NCI-H2029 treated with DMSO at 0.1 percent for 48 hours (cell line): ENCODE measurements around the gene BIRC7.
A peak's percentile ranks its signal among the peaks of the same experiment; 100 is the strongest.
"Not testable (repeated sequence)": the region's sequence is repeated elsewhere in the genome, so short reads cannot be mapped to it uniquely, and the experiment has no call there.

Source experiments
- DNase-seq: peaks from one replicate; lab custom pipeline; 2025; lab: John Stamatoyannopoulos, UW

BIRC7 gene

DNA sequence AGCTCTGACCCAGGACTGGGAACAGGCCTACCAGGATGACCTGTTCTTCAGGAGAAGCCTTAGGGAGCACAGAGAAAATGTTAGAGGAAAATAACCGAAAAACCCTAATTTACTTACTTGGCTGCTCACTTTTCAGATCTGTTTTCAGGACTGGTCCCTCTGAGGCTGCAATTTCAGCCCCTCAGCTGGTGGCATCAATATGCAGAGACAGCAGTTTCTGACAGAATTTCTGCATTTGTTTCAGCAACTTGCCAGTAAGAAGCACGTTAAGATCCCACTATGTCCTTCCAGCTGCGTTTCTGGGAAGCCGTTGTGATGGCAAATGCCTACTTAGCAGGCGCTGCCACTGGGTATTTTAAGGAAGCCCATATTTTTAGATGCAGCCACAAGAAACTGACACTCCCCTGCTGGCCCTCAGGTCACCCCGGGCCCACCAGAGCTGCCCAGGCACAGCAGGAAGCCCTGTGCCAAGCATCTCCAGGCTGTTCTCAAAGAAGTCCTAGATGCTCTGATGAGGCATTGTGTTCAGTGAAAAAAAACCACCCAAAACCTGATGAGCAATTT lies 27.3 kb upstream of the BIRC7 start:
- DNase-seq, result no peak

DNA sequence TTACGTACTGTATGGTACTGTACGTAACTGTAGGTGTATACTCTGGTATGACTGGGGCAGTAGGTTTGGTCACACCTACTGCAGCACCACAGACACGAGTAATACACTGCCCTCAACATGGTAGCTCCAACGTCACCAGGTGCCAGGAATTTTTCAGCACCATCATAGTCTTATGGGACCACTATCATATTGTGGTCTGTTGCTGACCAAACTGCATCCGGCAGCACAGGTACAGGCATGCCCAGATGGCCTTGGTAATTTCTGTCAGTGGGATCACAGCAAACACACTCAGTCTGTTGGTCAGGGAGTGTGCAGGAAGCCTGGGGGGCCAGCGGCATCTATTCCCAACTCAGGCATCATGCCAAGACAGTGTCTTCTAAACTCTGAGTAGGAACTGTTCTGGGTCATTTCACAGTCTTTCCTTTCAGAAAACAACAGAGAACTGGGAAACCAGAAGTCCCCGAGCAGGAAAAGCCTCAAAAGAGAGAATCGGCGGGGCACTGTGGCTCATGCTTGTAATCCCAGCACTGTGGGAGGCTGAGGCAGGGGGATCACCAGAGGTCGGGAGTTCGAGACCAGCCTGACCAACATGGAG lies 25.6 kb upstream of the BIRC7 start:
- no peak for DNase-seq

DNA sequence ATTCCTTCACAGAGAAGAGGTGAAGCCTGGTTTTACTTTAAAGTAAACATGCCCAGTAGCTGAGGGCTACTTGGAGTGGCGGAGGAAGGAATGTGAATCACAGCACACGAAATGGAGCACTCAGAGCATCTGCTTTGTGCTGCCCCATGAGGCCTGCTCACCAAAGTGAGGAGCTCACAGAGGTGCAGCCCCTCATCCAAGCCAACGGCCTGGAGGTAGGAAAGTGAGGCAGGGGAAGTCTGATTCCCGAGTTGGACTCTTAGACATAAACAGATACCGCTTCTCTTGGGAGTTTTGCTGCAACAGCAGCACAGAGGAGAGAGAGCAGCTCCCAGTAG lies 23.3 kb upstream of the BIRC7 start:
- DNase-seq, result no peak

DNA sequence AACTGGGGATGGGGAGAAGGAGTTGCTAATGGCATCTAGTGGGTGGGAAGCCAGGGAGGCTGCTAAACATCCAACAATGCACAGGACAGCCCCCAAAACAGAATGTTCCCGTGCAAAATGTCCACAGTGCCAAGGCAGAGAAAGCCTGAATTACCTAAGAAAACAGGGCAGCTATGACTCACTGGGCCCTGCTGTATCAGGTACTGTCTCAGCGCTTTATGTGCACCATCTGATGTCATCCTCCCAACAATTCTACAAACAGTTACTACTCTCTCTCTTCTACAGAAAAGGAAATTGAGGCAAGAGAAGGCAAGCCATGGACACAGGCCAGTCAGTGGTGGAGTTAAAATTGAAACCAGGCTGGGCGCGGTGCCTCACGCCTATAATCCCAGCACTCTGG lies 22.9 kb upstream of the BIRC7 start:
- no peak for DNase-seq

DNA sequence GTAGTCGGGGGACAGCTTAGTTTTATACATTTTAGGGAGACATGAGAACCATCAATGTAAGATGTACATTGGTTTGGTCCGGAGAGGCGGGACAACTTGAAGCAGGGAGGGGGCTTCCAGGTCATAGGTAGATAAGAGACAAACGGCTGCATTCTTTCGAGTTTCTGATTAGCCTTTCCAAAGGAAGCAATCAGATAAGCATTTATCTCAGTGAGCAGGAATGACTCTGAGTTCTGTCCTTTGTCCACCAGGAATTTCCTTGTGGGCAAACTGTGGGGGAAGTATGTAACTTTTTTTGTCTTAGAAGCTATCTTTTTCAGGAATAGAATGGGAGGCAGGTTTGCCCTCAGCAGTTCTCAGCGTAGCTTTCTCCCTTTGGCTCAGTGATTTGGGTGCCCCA lies 21.2 kb upstream of the BIRC7 start:
- DNase-seq, result no peak

DNA sequence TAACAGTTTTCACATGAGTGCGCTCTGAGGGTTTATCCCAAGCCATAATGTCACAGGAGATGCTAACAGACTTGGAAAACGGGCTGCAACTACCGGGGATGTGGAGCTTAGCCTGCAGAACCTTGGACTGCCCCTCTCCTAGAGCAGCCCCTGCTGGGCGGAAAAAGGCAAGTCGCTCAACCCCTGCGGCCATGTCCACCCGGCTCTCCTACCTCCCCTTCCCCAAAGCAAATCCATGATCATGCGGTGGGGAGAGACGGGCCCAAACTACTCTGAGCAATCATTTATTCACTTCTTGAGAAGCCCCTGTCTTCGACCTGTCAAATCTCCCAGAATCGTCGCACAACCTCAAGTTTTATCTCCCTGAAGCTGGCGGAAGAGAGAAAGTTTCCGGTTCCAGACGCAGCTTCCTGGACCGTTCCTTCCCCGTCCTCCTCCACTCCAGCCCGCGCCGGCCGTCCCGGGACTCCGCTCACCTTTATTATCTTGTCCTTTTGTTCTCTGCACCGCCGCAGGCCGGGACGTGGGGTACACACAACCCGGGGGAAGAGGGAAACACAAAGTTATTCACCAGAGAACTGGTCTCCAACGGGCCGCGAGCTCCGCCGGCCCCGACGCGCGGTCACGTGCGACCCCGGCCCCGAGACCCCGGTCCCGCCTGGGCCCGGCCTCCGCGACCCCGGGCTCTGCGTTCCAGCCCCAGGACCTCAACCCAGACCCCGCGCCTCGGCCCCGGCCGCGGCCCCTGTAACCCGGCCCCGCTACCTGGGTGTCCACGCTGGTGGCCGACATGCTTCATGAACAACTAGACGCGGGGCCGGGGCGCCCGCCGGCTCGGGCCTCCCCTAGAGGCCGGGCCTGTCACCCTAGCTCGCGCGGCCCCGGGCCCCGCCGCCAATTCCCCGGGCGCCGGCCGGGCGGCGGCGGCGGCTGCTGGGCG lies 20.3 kb upstream of the BIRC7 start:
- peak; percentile 6 for DNase-seq

DNA sequence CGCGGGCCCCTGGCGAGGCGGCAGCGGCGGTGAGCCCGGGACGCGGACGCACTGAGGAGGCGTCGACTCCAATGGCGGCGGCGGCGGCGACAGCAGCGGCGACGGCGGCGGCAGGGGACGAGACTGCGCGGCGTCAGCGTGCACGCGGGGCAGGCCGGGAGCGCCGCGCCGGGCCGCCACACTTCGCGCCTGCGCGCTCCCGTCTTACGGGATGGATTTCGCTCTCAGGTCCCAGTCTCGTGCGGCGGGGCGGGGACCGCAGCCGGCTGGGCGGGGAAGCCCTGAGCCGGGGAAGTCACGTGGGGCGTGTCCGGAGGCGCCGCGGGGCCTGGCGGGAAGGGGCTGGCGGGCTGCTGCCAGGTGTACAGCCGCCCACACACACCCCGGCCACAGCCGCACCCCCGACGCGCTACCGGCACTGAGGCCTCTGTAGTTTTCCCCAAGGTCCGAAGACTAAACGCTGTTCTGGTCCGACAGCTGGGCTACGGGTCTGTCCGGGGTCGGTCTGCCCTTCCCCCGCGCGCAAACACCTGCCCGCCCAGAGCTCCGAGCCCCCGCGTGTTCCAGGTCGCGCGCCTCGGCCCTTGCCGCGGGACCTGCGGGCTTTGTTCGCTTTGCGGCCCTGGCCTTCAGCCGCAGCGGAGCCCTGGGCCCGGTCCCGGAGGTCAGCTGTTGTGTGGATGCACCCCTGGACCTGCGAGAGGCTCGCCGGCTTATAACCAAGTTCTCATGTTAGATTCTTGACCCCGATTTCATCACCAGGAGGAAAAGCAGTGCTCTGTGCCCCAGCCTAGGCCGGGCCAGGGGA lies 19.5 kb upstream of the BIRC7 start, which contains the start of gene YTHDF1:
Gene YTHDF1 (minus strand): TSS at position 91 of the 808 bp plus-strand sequence. CDS start 239 bp downstream, outside the sequence.
- peak; percentile 76 for DNase-seq

DNA sequence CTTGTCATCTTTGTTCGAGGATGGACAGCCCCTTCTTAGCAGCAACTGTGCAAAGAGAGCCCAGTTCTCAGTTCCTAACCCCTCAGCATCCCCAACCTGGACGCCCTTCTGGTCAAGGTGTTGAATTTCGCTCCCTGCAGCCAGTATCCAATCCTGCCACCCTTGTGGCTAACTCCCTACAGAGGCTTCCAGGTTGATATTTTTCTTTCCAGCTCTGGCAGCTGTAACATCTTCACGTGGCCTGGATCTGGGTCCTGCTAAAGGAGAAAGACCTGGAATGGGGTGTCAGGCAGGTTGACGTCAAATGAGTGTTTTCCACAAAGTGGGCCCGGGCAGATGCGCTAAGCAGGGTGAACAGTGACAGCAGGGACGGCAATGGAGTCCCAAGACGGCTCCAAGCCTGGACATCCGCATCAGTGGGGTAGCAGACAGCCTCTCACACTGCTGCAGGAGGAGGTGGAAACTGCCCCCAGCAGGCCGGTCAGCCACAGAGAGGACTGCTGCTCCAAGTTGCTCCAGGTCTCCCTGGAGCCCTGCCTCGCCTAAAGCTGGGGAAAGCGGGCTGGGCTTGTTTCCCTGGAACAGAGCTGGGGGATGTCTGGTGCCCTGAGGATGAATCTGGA lies 18.7 kb upstream of the BIRC7 start:
- DNase-seq, result no peak

DNA sequence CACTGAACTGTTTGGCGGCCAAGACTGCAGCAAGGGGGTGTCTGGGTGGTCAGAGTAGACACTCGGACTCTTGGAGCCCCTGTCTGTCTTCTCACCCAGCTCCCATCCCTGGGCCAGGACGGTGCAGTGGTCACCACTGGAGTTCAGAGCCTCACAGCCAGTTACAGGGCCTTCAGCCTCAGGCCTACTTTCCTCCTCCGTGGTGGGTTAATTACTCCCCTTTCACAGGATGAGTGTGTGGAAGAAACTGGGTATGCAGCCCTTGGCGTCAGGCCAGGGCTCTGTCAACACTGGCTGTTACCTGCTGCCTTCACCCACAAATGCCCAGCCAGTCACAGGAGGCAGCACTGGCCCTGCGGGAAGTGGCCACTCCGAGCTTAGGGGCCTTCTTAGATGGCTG lies 18.0 kb upstream of the BIRC7 start:
- no peak for DNase-seq

DNA sequence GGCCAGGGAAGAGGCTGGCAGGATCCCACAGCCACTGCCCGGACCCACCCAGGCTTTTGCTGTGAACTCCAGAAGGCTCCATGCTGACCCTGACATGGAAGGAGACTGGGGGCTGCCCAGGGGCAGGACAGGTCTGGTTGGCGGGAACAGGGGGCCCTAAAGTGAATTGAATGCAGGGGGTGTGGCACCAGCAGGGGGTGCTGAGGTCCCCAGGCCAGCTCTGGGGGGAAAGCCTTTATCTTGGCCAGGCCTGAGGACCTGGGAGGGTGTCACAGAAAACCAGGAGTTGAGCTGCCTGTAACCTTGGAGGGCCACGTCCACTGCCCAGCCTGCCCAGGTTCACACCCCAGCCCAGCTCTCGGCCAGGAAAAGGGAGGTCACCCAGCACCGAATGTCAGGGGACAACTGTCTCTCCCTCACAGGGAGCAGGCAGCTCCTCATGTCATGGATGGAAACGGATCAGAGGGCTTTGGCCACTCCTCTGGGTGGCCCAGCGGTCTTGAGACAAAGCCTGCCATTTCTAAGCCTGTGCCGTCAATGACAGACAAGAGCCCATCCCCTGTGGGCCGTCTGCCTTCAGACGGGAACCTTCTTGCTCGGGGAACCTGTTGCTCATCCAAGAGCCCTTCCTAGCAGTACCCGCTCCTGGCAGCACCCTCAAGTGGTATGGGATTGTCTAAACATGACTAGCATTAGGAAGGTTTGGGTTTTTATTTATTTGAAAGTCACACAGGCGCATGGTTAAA lies 16.8 kb upstream of the BIRC7 start:
- DNase-seq, result no peak

DNA sequence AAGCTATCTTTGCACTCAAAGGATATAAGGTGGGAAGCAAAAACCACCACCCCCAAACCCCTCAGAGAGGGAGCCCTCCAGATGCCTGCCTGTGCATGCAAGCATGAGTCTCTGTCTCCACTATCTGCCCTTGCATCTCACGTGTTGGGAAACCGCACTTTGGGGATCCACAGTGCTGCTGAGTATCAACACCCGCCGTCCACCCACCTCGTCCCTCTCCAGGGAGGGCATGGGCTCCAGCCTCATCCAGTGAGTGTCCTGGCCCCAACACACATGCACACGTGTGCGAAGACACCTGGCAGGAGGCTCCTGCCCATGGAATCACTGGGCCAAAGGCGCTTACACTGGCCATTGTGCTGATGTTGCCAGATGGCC lies 16.3 kb upstream of the BIRC7 start:
- DNase-seq, result no peak

DNA sequence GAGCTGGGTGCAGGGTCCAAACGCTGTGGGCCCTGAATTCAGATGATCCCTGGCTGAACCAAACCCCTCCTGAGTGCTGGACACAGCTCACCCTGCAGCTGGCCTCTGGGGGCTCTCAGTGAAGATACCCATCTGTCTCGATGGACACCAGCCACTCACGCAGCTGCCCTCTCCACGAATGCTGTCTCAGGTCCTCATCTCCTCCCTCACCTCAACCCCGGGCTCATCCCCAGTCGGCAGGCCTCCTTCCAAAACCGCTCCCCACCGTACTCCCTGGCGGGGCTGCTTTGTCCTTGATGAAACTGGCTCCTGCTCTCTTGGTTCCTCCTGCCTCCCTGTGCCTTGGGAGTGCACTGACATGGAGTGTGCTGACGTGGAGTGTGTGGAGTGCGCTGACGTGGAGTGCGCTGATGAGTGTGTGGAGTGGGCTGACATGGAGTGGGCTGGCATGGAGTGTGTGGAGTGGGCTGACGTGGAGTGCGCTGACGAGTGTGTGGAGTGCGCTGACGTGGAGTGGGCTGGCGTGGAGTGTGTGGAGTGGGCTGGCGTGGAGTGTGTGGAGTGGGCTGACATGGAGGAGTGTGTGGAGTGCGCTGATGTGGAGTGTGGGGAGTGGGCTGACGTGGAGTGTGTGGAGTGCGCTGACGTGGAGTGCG lies 15.7 kb upstream of the BIRC7 start:
- no peak for DNase-seq

DNA sequence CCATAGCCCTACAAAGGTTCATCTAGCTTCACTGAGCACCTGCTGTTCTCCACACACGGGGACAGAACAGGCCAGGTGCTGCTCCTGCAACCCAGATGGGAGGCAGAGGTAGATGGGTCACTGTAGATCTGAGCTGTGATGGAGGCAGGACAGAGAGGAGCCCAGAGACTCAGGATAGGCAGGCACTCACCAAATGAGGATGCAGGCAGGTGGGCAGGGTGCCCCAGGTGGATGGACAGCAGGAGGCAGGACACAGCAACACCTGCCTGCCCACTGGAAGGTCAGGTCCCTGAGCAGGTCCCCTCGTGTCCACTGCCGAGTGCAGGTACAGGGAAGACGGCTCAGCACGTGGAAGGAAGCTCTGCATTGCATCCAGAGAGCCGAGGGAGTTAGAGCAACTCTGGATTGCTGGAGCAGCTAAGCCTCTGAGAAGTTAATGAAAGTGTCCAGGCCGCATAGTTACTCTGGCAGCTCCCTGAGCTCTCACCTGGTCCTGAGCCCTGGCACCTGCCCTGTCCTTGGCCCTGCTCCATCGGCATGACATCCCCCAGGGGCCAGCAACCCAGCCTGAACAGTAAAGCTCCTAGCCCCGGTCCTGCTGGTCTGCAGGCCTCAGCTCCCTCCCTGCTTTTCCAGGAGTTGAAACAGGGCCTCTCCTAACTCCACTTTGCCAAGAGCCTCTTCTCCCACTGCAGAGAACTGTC lies 14.9 kb upstream of the BIRC7 start:
- DNase-seq, result no peak

DNA sequence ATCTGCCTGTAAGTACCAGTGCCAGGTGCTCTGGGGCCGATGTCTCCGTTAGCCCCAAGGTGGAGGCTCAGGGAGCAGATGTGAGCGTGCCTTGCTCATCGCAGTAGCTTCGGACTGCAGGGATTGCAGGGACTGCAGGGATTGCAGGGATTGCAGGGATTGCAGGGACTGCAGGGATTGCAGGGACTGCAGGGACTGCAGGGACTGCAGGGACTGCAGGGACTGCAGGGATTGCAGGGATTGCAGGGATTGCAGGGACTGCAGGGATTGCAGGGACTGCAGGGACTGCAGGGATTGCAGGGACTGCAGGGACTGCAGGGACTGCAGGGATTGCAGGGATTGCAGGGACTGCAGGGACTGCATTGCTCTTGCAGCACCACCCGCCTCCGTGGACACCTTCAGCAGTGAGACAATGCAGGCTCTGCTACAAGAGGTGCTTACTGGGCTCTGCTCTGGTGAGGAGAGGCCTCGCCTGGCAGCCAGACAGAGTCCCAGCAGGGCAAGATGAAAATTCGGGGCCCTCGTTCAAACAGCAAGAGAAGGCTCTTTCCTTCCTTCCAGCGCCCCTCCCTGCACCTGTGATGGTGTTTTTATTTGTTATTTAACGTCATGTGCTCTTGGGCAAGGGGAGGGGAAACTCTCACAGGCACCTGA lies 14.2 kb upstream of the BIRC7 start:
- DNase-seq, result not testable (repeated sequence)

DNA sequence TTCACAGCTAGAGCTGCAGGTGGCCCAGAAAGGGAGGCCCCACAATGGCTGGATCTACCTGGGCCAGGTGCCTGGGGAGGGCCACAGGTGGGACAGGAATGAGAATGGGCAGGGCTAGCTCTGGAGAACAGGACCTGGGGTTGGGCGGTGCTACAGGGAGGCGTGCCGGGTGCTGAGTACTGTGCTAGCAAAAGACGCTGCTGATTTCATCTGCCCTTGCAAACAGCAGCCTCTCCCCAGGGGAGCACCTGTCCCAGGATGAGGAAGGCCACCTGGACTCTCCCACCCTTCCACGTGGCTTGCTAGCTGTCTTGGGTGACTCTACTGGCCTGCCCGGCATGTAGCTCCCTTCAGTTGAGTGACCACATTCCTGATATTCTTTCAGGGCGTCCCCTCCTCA lies 13.2 kb upstream of the BIRC7 start:
- no peak for DNase-seq

DNA sequence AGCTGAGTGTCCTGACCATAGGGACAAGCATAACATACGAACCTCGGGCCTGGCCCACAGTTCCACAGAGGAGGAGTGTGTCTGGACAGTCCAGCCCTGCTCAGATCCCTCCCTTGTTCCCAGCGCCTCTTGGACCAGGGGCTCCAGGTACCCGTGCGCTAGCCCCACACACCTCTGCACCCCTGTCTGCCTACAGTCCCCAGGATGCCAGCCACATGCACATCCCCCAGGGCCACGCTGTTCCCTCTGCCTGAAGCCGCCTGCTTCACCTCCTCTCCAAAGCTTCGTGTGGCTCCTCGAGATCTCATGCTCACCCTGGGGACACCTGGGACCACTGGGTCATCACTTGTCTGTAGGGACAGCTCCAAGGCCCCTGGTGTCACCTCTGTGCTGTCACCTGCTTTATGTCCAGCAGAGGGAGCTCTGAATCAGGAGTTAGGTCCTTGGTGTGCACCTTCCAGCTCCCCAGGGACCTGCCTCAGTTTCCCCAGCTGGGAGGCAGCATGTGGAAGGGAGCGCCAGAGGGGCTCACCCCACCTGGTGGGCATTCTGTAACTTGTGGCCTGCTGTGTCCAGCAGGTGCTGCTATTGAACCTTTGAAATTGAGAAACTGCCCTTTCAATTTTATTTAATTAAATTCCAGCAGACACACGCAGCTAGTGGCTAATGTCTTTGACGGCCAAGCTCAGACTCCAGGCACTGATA lies 12.4 kb upstream of the BIRC7 start:
- DNase-seq, result no peak

DNA sequence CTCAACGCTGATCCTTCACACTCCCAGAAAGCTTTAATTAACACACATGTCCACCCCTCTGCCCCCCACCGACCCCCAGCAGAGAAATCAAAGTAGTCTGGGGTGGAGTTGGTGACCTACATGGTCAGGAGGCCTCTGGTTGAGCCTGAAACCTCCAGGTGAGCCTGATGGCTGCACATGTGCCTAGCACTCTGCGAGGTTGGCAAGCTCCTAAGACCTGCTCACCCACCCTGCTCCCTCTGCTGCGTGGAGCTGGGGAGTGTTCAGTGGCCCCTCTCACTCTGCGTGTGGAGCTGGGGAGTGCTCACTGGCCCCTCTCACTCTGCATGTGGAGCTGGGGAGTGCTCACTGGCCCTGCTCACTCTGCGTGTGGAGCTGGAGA lies 11.9 kb upstream of the BIRC7 start:
- DNase-seq, result no peak

DNA sequence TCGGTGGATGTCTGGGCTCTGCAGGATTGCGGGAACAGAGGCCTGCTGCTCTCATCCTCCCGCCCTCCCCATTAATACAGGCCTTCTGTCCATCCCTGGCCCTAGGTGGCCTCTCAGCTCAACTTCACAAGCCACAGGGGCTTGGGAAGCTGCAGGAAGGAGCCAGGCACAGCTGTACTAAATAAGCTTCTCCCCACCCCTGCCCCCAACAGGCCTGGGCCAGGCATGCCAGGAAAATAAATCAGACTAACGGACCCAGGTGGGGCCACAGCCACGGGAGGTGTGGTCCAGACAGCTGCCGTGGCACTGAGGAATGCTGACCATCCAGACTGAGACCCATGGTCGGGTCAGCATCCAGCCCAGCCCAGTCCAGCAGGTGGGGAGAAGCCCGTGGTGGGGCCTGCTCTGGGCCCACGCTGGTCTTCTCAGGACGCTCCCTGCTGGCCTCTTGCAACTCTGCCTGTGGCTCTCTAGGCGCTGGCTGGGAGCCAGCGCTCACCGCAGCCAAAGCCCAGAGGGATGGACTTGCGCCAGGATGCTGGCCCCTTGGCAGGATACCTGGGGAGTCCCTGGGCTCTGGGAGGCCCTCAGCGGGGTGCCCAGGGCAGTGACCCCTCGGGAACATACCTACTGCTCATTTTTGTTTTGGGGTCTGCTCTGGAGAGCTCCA lies 11.2 kb upstream of the BIRC7 start:
- peak; percentile 28 for DNase-seq
